HAP-1 (cell line): ENCODE data around the gene ASIC5.

ENCODE experiments used
- DNase-seq, 2 experiments: peaks; one replicate each; pipeline ENCODE4 v3.0.0-alpha.2; 2016 to 2020; ENCODE audit warnings: low spot score in 2 of 2
- H3K27me3 ChIP-seq: fragments of 250-450 bp; sonication (Bioruptor Pico); 2 replicates; pipeline ENCODE4 v1.5.1; 2020; ENCODE audit warnings: low read depth, mild to moderate bottlenecking, moderate library complexity
- H3K36me3 ChIP-seq: fragments of 250-450 bp; sonication (Bioruptor Pico); replicated peaks from 2 replicates; pipeline ENCODE4 v1.5.1; 2020; ENCODE audit warnings: mild to moderate bottlenecking
- H3K4me1 ChIP-seq: fragments of 250-450 bp; sonication (Bioruptor Pico); 2 replicates; pipeline ENCODE4 v1.5.1; 2020; ENCODE audit warnings: mild to moderate bottlenecking
- H3K4me3 ChIP-seq: fragments of 250-450 bp; sonication (Bioruptor Pico); 2 replicates; pipeline ENCODE4 v1.5.1; 2020; ENCODE audit warnings: mild to moderate bottlenecking, moderate library complexity
- H3K9me3 ChIP-seq: fragments of 250-450 bp; sonication (Bioruptor Pico); 2 replicates; pipeline ENCODE4 v1.5.1; 2020; ENCODE audit warnings: mild to moderate bottlenecking, moderate library complexity
- in situ Hi-C: fragments of 300-500 bp; cut with MboI; formaldehyde crosslinking; loops from 3 replicates; pipeline ENCODE4 v1.14.3; 2020; ENCODE audit warnings: low sequenced_read_pairs, inconsistent platforms, mixed read lengths

ASIC5 gene

GRCh38 chr4:155853189-155853588, 12.9 kb downstream of the ASIC5 start:
- in situ Hi-C loops = no loop called here
- no peaks in the 10 kb centered on the region for H3K36me3 ChIP-seq

GRCh38 chr4:155849042-155849441, 17.0 kb downstream of the ASIC5 start:
- Histone ChIP-seq H3K36me3 (no peaks in the 10 kb centered on the region), H3K9me3 (peaks cover 7% of the 10 kb centered on the region; the same call in 1 of the 2 replicates), H3K4me3 (no peak overlapping the region), H3K4me1 (peaks cover 12% of the 10 kb centered on the region), H3K27me3 (no peaks in the 10 kb centered on the region)
- in situ Hi-C loops = no loop called here
- DNase-seq = no peak

More at GRCh38 chr4:155853189-155853588, 12.9 kb downstream of the ASIC5 start:
- DNase-seq = no peak
- Histone ChIP-seq H3K27me3 (no peaks in the 10 kb centered on the region), H3K9me3 (0 out of 2 replicates have a peak, but pooled peaks cover 2% of the 10 kb centered on the region), H3K4me3 (no peak overlapping the region), H3K4me1 (peaks cover 19% of the 10 kb centered on the region)

- H3K4me3 ChIP-seq = no peak overlapping the region
- no peak for DNase-seq
- no peaks in the 10 kb centered on the region for H3K36me3 ChIP-seq
- H3K9me3 ChIP-seq = peaks cover 7% of the 10 kb centered on the region; the same call in 1 of the 2 replicates
- H3K4me1 ChIP-seq = peaks cover 12% of the 10 kb centered on the region
- no peaks in the 10 kb centered on the region for H3K27me3 ChIP-seq
- in situ Hi-C loops = no loop called here
Observed at GRCh38 chr4:155846929-155847328, 19.1 kb downstream of the ASIC5 start.

GRCh38 chr4:155842080-155842479, 24.0 kb downstream of the ASIC5 start:
- Histone ChIP-seq H3K27me3 (no peaks in the 10 kb centered on the region), H3K4me1 (peaks cover 13% of the 10 kb centered on the region), H3K9me3 (peaks cover 1% of the 10 kb centered on the region; the same call in 1 of the 2 replicates), H3K36me3 (no peaks in the 10 kb centered on the region), H3K4me3 (no peak overlapping the region)
- in situ Hi-C loops = no loop called here
- DNase-seq = no peak

GRCh38 chr4:155837203-155837796, 28.8 kb downstream of the ASIC5 start:
- in situ Hi-C loops = no loop called here
- H3K36me3 ChIP-seq = no peaks in the 10 kb centered on the region
- 0 out of 2 replicates have a peak, but pooled peaks cover 3% of the 10 kb centered on the region for H3K4me1 ChIP-seq

GRCh38 chr4:155832664-155833063, 33.4 kb downstream of the ASIC5 start:
- DNase-seq = no peak
- Histone ChIP-seq H3K9me3 (no peaks in the 10 kb centered on the region), H3K4me3 (no peak overlapping the region), H3K36me3 (no peaks in the 10 kb centered on the region), H3K4me1 (no peaks in the 10 kb centered on the region), H3K27me3 (no peaks in the 10 kb centered on the region)
- in situ Hi-C loops = no loop called here

More at GRCh38 chr4:155837203-155837796, 28.8 kb downstream of the ASIC5 start:
- Histone ChIP-seq H3K4me3 (no peak overlapping the region), H3K27me3 (no peaks in the 10 kb centered on the region), H3K9me3 (no peaks in the 10 kb centered on the region)
- no peak for DNase-seq

- H3K9me3 ChIP-seq = no peaks in the 10 kb centered on the region
Observed at GRCh38 chr4:155828628-155829027, 37.4 kb downstream of the ASIC5 start.

GRCh38 chr4:155822572-155822971, 43.5 kb downstream of the ASIC5 start:
- Histone ChIP-seq H3K27me3 (no peaks in the 10 kb centered on the region), H3K4me3 (no peak overlapping the region), H3K9me3 (no peaks in the 10 kb centered on the region), H3K36me3 (no peaks in the 10 kb centered on the region), H3K4me1 (peaks cover 12% of the 10 kb centered on the region)
- no peak for DNase-seq
- in situ Hi-C loops = no loop called here

More at GRCh38 chr4:155828628-155829027, 37.4 kb downstream of the ASIC5 start:
- H3K4me3 ChIP-seq = no peak overlapping the region
- H3K4me1 ChIP-seq = no peaks in the 10 kb centered on the region
- in situ Hi-C loops = no loop called here
- H3K36me3 ChIP-seq = no peaks in the 10 kb centered on the region
- DNase-seq = no peak
- no peaks in the 10 kb centered on the region for H3K27me3 ChIP-seq

- in situ Hi-C loops = no loop called here
Observed at GRCh38 chr4:155820887-155821518, 45.1 kb downstream of the ASIC5 start.

GRCh38 chr4:155819066-155819465, 47.0 kb downstream of the ASIC5 start:
- in situ Hi-C loops = no loop called here
- Histone ChIP-seq H3K36me3 (no peaks in the 10 kb centered on the region), H3K4me1 (peaks cover 12% of the 10 kb centered on the region), H3K9me3 (no peaks in the 10 kb centered on the region), H3K4me3 (no peak overlapping the region), H3K27me3 (no peaks in the 10 kb centered on the region)
- DNase-seq = no peak

More at GRCh38 chr4:155820887-155821518, 45.1 kb downstream of the ASIC5 start:
- DNase-seq = peak; percentile 27 to 82
- no peak overlapping the region for H3K4me3 ChIP-seq
- no peaks in the 10 kb centered on the region for H3K36me3 ChIP-seq
- peaks cover 12% of the 10 kb centered on the region for H3K4me1 ChIP-seq
- H3K9me3 ChIP-seq = no peaks in the 10 kb centered on the region
- no peaks in the 10 kb centered on the region for H3K27me3 ChIP-seq

GRCh38 chr4:155818639-155819038, 47.4 kb downstream of the ASIC5 start:
- Histone ChIP-seq H3K36me3 (no peaks in the 10 kb centered on the region), H3K4me1 (peaks cover 12% of the 10 kb centered on the region), H3K9me3 (no peaks in the 10 kb centered on the region), H3K4me3 (no peak overlapping the region), H3K27me3 (no peaks in the 10 kb centered on the region)
- DNase-seq = no peak
- in situ Hi-C loops = no loop called here

GRCh38 chr4:155811083-155811482, 55.0 kb downstream of the ASIC5 start:
- Histone ChIP-seq H3K4me1 (no peaks in the 10 kb centered on the region), H3K27me3 (no peaks in the 10 kb centered on the region), H3K4me3 (no peak overlapping the region), H3K9me3 (no peaks in the 10 kb centered on the region), H3K36me3 (no peaks in the 10 kb centered on the region)
- in situ Hi-C loops = loop anchor here (5.0 kb wide), 1 partner anchor 141 kb away; the partner anchor contains the start of gene CTSO
- no peak for DNase-seq

- H3K4me3 ChIP-seq = no peak overlapping the region
- no peaks in the 10 kb centered on the region for H3K9me3 ChIP-seq
- H3K36me3 ChIP-seq = no peaks in the 10 kb centered on the region
- no peaks in the 10 kb centered on the region for H3K27me3 ChIP-seq
- no peaks in the 10 kb centered on the region for H3K4me1 ChIP-seq
- in situ Hi-C loops = loop anchor here (5.0 kb wide), 1 partner anchor 142 kb away; the partner anchor contains the start of gene CTSO
- DNase-seq = peak; percentile 47 to 87
Observed at GRCh38 chr4:155809835-155810234, 56.2 kb downstream of the ASIC5 start.

- Histone ChIP-seq H3K36me3 (no peaks in the 10 kb centered on the region), H3K4me3 (no peak overlapping the region), H3K9me3 (no peaks in the 10 kb centered on the region), H3K4me1 (no peaks in the 10 kb centered on the region), H3K27me3 (no peaks in the 10 kb centered on the region)
- DNase-seq = no peak
- in situ Hi-C loops = no loop called here
Observed at GRCh38 chr4:155807021-155807420, 59.1 kb downstream of the ASIC5 start.
